ENCODE data around the gene HNF1B. TPM values are rescaled to one million over a fixed set of nuclear protein-coding genes. Genes with fewer than 3 reads are reported as not detected.

HNF1B gene, protein sequence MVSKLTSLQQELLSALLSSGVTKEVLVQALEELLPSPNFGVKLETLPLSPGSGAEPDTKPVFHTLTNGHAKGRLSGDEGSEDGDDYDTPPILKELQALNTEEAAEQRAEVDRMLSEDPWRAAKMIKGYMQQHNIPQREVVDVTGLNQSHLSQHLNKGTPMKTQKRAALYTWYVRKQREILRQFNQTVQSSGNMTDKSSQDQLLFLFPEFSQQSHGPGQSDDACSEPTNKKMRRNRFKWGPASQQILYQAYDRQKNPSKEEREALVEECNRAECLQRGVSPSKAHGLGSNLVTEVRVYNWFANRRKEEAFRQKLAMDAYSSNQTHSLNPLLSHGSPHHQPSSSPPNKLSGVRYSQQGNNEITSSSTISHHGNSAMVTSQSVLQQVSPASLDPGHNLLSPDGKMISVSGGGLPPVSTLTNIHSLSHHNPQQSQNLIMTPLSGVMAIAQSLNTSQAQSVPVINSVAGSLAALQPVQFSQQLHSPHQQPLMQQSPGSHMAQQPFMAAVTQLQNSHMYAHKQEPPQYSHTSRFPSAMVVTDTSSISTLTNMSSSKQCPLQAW
- total RNA-seq, result not detected

DNA sequence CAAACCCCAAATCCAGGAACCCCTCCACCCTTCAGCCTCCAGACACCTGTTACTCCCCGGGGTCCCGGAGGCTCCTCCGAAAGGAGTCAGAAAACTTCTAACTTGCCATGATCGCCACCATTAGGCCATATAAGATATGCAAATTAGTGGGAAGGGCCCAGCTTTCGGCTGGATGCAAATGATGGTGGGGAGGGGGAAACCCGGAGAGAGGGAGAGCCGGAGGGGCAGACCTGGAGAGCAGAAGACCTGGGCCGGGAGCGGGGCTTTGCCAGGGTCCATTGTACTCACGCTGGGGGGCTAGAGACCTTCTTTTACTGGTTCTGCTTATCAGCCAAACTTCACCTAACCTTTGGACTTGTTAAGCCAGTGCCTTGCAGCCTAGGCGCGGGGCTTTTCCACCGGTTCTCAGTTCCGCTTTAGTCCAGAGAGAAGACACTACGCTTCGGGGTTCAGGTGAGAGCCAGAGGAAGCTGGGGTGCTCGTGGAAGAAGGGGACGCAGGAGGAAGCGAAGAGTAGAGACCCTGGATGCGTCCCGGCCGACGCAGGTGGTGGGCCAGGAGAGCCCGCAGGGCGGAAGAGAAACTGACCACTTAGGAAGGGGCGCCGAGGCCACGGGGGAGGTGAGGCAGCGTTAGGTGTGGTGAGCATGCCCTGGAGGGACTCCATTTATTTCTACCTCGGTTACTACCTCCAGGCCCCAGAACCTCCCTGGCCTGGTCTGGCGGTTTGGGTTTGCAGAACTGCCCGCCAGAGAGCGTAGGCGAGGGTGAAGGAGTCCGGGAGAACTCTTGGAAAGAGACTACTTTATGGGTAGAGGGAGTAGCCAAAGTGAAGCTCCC lies at the start of gene HNF1B:
Gene HNF1B (minus strand): TSS at position 99 of the 840 bp plus-strand sequence. CDS start 175 bp downstream, outside the sequence.

DNA sequence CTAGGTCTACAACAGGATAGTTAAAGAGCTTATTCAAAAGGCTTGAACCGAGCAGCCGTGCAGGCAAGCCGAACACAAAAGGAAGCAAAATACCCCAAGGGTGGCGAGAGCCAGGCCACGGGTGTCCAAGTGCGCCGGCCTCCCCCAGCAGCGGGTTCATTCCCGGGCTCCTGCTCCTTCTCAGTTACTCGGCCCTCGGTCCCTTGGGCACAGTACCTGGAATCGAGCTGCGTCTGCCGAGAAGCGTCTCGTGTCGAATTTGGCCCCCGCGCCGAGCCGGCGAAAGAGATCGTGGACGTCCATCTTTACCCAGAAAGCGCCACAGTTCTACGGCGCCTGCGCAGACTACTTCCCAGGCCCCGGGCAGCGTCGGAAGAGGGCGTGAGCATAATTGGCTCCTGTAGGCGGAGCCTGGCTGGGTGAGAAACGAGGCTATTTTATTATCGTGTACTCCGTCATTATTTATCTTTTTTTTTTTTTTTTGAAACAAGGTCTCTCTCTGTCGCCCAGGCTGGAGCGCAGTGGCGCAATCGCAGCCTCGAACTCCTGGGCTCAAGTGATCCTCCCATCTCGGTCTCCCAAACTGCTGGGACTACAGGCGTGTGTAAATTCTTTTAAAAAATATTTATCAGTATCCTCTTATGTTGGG lies 101.6 kb downstream of the HNF1B start, which contains the start of gene DDX52:
Gene DDX52 (minus strand): TSS at position 329 of the 649 bp plus-strand sequence. CDS start 26 bp downstream, at position 303.

Other genes with a start within 250 kb of the HNF1B start
- 100 to 1,000 TPM; 121 to 131 TPM for gene SYNRG, start 135.6 kb downstream of the HNF1B start, total RNA-seq
- 10 to 100 TPM; 22.5 to 23.8 TPM for gene DDX52, start 101.6 kb downstream of the HNF1B start, total RNA-seq
- gene TBC1D3K, start 179.4 kb upstream of the HNF1B start, total RNA-seq, result not detected
- 10 to 100 TPM; 22.0 to 22.8 TPM for gene TBC1D3L, start 244.0 kb upstream of the HNF1B start, total RNA-seq

All from activated naive CD4-positive, alpha-beta T cell treated with anti-CD3 and anti-CD28 coated beads, Interleukin-2, amount 10 ng/mL, durations not matched to agents 5 hours and 36 hours (primary cell).